Stimulated activated CD8-positive, alpha-beta memory T cell treated with anti-CD3 and anti-CD28 coated beads, Interleukin-4, amount 100 ng/mL, for 24 hours (primary cell): ENCODE measurements around the gene MGAT4A.
A peak's percentile ranks its signal among the peaks of the same experiment; 100 is the strongest.

Experiments
- DNase-seq: peaks from one replicate; pipeline ENCODE4 v3.0.0-alpha.2; 2020; ENCODE audit warnings: low read depth

MGAT4A gene

GRCh38 chr2:98572211-98572610 is 158.7 kb downstream of the MGAT4A start:
- no peak for DNase-seq

GRCh38 chr2:98571796-98572195 is 159.1 kb downstream of the MGAT4A start:
- no peak for DNase-seq

- no peak for DNase-seq
Measured at GRCh38 chr2:98571121-98571701, 159.7 kb downstream of the MGAT4A start.

GRCh38 chr2:98570356-98570755 is 160.6 kb downstream of the MGAT4A start:
- no peak for DNase-seq

- DNase-seq = no peak
Measured at GRCh38 chr2:98569915-98570314, 161.0 kb downstream of the MGAT4A start.

GRCh38 chr2:98569197-98569793 is 161.6 kb downstream of the MGAT4A start:
- peak; percentile 59 for DNase-seq
